HUES48 (cell line): ENCODE measurements around the gene KLK8.

Experiments used
- H3K27ac ChIP-seq: one replicate; pipeline ENCODE4 v1.7.0; 2013; ENCODE audit warnings: low read depth, low read length, inconsistent platforms
- H3K27me3 ChIP-seq: 2 replicates; pipeline ENCODE4 v1.6.1; 2013; ENCODE audit warnings: mild to moderate bottlenecking, low read length; ENCODE audit not compliant: control insufficient read depth, insufficient read depth
- H3K36me3 ChIP-seq: 2 replicates; pipeline ENCODE4 v1.6.1; 2013; ENCODE audit warnings: low read length; ENCODE audit not compliant: control insufficient read depth, insufficient read depth
- H3K4me1 ChIP-seq: 2 replicates; pipeline ENCODE4 v1.6.1; 2013; ENCODE audit warnings: mild to moderate bottlenecking, low read length; ENCODE audit not compliant: control insufficient read depth, insufficient read depth
- H3K4me3 ChIP-seq: 2 replicates; pipeline ENCODE4 v1.5.1; 2013; ENCODE audit warnings: mild to moderate bottlenecking, low read depth, low read length
- H3K9ac ChIP-seq: 2 replicates; pipeline ENCODE4 v1.6.1; 2013; ENCODE audit warnings: mild to moderate bottlenecking, low read depth, low read length, moderate library complexity
- H3K9me3 ChIP-seq: 2 replicates; pipeline ENCODE4 v1.6.1; 2013; ENCODE audit warnings: low read length; ENCODE audit not compliant: control insufficient read depth, insufficient read depth

Gene KLK8

DNA sequence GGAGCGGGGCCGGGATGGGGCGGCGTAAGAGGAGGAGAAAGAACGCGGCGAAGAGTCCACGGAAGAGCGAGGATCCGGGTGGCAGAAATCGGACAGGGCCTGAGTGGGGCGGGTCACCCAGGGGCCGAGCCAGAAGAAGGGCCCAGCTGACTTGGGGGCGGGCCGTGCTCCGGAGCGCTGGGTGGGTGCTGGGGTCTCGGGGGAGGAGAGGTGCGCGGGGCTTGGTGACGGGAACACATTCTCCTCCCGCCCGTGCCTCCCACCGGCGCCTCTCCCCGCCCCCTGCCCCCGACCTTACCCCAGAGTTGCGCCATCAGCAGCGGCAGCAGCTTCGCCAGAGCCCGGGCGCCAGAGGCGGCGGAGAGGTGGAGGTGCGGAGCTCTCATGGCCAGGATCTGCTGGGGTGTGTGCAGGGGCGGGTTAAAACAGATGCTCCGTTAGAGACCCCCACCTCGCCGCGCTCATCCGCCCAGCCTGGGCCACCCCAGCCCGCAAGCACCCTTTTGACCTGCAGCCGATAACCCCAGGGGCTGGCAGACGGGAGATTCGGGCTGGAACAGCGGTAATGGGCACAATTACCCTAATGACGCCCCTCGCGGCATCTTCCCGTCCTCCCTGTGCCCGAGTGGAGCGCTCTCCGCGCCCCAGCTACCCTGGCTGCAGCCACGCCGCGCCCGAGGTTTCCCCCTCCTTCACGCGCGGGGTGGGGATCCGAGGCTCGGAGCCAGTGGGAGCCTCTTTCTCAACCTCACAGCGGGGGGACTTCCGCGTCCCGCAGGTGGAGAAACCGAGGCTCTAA lies 17.5 kb upstream of the KLK8 start:
- Histone ChIP-seq H3K27ac (no peak overlapping the region), H3K36me3 (no peaks in the 10 kb centered on the region), H3K4me1 (peaks cover 4% of the 10 kb centered on the region), H3K9ac (no peak overlapping the region), H3K9me3 (no peaks in the 10 kb centered on the region), H3K4me3 (peak overlapping the region; percentile 62), H3K27me3 (peaks cover 35% of the 10 kb centered on the region)

DNA sequence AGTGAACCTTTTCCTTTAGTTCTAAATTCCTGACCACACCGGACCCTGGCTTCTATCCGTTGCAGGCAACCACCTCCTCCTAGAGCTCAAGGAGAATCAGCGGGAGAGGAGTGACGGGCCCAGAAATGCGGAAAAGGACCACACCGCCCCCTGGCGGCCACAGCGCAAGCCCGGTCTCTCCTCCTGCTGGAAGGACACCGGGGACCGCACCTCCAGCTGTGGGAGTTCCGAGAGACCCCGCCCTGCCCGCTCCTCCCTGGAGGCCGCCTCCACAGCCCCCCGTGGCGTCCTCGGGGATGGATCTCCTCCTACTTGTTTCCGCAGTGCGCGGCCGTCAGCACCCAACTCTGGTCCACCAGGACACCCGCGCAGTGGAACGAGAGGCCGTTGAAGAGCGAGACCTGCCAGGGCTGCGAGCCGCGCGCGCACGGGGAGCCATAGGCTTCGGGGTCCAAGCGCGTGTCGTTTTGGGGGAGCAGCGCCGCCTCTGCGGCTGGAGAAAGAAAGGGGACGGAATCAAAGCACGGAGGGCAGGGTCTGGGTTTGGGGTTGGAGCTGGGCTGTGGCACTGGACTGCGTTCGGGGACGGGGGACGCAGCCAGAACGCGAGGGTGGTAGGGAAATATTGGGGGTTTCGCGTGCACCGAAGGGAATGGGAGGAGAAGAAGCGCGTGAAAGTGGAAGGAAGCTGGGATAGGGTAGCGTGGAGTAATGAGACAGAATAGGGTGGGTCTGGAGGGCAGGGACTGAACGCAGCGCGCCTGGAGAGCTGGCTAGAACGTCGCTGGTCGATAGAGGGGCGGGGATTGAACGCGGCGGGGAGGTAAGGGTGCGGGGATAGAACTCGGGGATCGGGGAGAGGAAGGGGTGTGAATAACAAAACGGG lies 15.6 kb upstream of the KLK8 start:
- Histone ChIP-seq H3K4me3 (peak overlapping the region; percentile 74), H3K4me1 (peaks cover 4% of the 10 kb centered on the region), H3K27ac (no peak overlapping the region), H3K36me3 (no peaks in the 10 kb centered on the region), H3K27me3 (peaks cover 35% of the 10 kb centered on the region), H3K9ac (no peak overlapping the region; the same call in 1 of the 2 replicates), H3K9me3 (no peaks in the 10 kb centered on the region)

GRCh38 chr19:51015691-51016267 lies 14.4 kb upstream of the KLK8 start:
- peaks cover 35% of the 10 kb centered on the region for H3K27me3 ChIP-seq
- H3K9ac ChIP-seq: no peak overlapping the region
- no peaks in the 10 kb centered on the region for H3K4me1 ChIP-seq
- no peak overlapping the region for H3K27ac ChIP-seq
- no peaks in the 10 kb centered on the region for H3K36me3 ChIP-seq
- H3K4me3 ChIP-seq: no peak overlapping the region
- no peaks in the 10 kb centered on the region for H3K9me3 ChIP-seq

DNA sequence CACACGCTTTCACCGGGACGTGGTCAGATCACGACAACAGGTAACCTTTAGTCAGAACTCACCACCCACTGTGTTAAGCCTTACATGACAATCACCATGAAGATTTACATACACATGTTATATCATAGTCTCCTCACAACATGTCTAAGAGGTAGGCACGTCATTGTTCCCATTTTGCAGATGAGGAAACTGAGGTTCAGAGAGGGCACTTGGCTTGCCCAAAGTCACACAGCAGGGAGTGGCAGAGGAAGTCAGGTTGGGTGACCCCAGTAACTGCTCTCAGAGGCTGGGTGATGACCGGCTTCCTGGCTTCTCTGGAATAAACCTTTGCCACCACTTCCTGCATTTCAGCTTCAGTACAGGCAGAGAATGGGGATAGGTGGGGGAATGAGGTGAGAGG lies 12.8 kb upstream of the KLK8 start:
- Histone ChIP-seq H3K9ac (no peak overlapping the region), H3K27me3 (peaks cover 24% of the 10 kb centered on the region), H3K4me1 (no peaks in the 10 kb centered on the region), H3K36me3 (no peaks in the 10 kb centered on the region), H3K9me3 (no peaks in the 10 kb centered on the region), H3K27ac (no peak overlapping the region), H3K4me3 (no peak overlapping the region)

DNA sequence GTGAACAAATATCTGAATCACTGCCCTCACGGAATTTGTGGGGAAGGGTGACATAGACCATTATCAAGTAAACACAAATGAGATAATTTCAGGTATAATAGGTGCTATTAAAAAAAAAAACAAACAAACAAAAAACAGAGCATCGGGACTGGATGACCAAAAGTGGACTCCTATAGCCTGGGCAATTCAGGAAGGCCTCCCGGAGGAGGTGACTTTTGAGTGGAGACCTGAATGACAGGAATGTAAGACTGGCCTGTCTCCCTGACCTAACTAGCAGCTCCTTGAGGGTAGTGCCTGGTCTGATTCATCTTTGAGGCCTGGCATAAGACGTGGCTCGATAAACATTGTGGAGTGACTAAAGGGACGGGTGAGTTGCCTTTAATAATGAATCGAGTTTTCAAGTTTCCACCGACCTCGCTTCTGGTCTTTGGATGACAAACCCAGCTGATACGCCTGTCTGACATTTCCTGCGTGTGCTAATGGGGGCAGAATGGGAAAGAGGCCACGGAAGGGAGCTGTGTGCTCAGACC lies 11.3 kb upstream of the KLK8 start:
- no peak overlapping the region for H3K9ac ChIP-seq
- H3K36me3 ChIP-seq: no peaks in the 10 kb centered on the region
- H3K9me3 ChIP-seq: no peaks in the 10 kb centered on the region
- H3K27ac ChIP-seq: no peak overlapping the region
- H3K4me1 ChIP-seq: no peaks in the 10 kb centered on the region
- H3K4me3 ChIP-seq: no peak overlapping the region
- peaks cover 9% of the 10 kb centered on the region for H3K27me3 ChIP-seq

- no peak overlapping the region for H3K27ac ChIP-seq
- no peaks in the 10 kb centered on the region for H3K4me1 ChIP-seq
- no peaks in the 10 kb centered on the region for H3K27me3 ChIP-seq
These were observed 8.8 kb upstream of the KLK8 start for GRCh38 chr19:51010066-51010795.

DNA sequence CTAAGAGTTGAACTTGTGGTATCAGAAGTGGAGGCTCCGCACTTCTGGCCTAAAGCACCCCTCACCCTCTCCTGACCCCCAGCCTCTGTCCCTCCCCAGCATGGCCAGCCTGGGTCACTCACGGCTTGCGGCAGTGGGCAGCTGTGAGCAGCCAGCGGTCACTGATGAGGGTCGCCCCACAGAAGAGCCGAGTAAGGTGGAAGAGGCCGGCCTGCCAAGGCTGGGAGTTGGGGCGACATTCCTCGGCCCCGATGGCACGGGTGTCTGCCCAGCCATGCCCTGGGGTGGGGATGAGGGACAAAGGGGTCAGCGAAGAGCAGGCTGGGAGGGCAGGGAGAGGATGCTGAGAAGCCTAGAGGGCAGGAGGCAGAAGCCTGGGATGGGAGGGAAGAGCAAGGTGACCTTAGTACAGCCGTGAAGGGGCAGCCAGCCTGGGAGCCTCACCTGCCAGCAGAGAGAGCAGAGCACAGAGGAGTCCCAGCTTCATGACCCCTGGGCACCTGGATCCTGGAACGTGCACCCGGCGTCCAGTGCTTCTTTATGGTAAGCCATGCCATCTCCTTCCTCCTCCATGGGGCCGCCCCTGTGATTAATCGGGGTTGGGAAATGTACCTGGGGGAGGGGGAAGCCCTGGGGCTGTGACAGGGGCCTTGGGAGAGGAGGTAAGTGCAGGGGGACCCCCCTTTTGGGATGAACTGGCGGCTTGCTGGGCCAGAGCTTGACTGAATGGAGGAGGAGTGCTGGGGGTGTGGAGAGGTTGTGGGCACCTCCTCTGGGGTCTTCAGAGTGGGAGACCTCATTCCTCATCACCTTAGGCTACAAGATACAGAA lies 7.9 kb upstream of the KLK8 start:
- Histone ChIP-seq H3K27me3 (no peaks in the 10 kb centered on the region), H3K9ac (no peak overlapping the region), H3K4me1 (no peaks in the 10 kb centered on the region), H3K27ac (no peak overlapping the region), H3K9me3 (no peaks in the 10 kb centered on the region), H3K4me3 (no peak overlapping the region), H3K36me3 (no peaks in the 10 kb centered on the region)

More at GRCh38 chr19:51010066-51010795, 8.8 kb upstream of the KLK8 start:
- Histone ChIP-seq H3K9ac (no peak overlapping the region), H3K36me3 (no peaks in the 10 kb centered on the region), H3K4me3 (no peak overlapping the region), H3K9me3 (no peaks in the 10 kb centered on the region)

- Histone ChIP-seq H3K4me1 (no peaks in the 10 kb centered on the region), H3K4me3 (no peak overlapping the region), H3K27me3 (no peaks in the 10 kb centered on the region), H3K9ac (no peak overlapping the region), H3K36me3 (no peaks in the 10 kb centered on the region), H3K27ac (no peak overlapping the region), H3K9me3 (no peaks in the 10 kb centered on the region)
These were observed 6.1 kb upstream of the KLK8 start for GRCh38 chr19:51007488-51007887.

GRCh38 chr19:51006406-51006805 lies 5.0 kb upstream of the KLK8 start:
- Histone ChIP-seq H3K4me1 (peaks cover 5% of the 10 kb centered on the region; the same call in 1 of the 2 replicates), H3K36me3 (no peaks in the 10 kb centered on the region), H3K9ac (no peak overlapping the region), H3K27ac (no peak overlapping the region), H3K4me3 (no peak overlapping the region), H3K27me3 (no peaks in the 10 kb centered on the region), H3K9me3 (no peaks in the 10 kb centered on the region)

- Histone ChIP-seq H3K27ac (no peak overlapping the region), H3K36me3 (no peaks in the 10 kb centered on the region), H3K4me1 (peaks cover 9% of the 10 kb centered on the region; the same call in 1 of the 2 replicates), H3K9ac (no peak overlapping the region), H3K4me3 (no peak overlapping the region), H3K27me3 (no peaks in the 10 kb centered on the region), H3K9me3 (no peaks in the 10 kb centered on the region)
These were observed 3.8 kb upstream of the KLK8 start for GRCh38 chr19:51005248-51005647.
